Right lobe of liver (tissue), 4 donors: ENCODE results near the gene RABEP2.

Source experiments
- CTCF ChIP-seq, 4 donors: fragments of 200-600 bp in 3 of 4; fragments of 450-650 bp in 1 of 4; IDR thresholded peaks; one replicate each; pipeline versions ENCODE4 v1.5.1 to v1.8.0; 2016 to 2022; ENCODE audit warnings: antibody characterized with exemption in 4 of 4, mild to moderate bottlenecking in 2 of 4
- POLR2A ChIP-seq: fragments of 450-650 bp; IDR thresholded peaks from one replicate; pipeline ENCODE4 v1.6.1; 2017; ENCODE audit warnings: antibody characterized with exemption, mild to moderate bottlenecking
- donor health status: DM: no; HTN: no; CAD: no.
- donor health status: DM: no; HTN: no; CAD: no.
- donor health status: DM: no; HTN: yes; CAD: no.

DNA sequence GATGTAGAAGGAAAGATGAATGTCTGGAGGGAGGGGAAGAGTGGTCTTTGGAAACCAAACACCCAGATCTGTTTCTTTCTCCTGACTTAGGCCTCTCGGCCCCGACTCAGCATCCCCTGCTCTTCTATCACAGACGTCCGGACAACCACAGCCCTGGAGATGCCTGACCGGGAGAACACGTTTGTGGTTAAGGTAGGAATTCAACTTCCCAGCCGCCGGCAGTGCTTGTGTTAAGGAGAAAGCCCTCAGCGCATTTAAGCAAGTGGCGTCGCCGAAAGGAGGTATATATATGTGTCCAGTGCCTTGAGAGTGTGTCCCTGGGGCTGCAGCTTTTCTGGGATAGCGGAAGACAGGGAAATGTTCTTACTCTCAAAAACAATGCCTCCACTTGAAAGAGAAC is 57.8 kb downstream of the RABEP2 start:
- TF ChIP-seq CTCF (IDR thresholded peaks at IDR 0.05): no peak
- TF ChIP-seq POLR2A: no peak
